Subcutaneous adipose tissue (tissue), 4 donors: ENCODE results near the gene ZNF793. TPM values are rescaled to one million over a fixed set of nuclear protein-coding genes. Genes with fewer than 3 reads are reported as not detected.

Experiments
- total RNA-seq, 4 donors: library from RNA; depleted of rRNA; stranded (reverse); fragments of >200 nt; gene quantifications; one replicate each; pipeline ENCODE4 v1.1.0, GENCODE V29; 2016
- TF ChIP-seq, protein P1 (sequence below): fragments of 450-650 bp; IDR thresholded peaks from one replicate; pipeline ENCODE4 v1.5.1; 2016; ENCODE audit warnings: low read depth, mild to moderate bottlenecking, control low read depth, antibody characterized with exemption, moderate library complexity

ZNF793 gene
- total RNA-seq, 4 donors from 2014 or later: 0.16 to 2.8 (median 1.1) TPM

DNA sequence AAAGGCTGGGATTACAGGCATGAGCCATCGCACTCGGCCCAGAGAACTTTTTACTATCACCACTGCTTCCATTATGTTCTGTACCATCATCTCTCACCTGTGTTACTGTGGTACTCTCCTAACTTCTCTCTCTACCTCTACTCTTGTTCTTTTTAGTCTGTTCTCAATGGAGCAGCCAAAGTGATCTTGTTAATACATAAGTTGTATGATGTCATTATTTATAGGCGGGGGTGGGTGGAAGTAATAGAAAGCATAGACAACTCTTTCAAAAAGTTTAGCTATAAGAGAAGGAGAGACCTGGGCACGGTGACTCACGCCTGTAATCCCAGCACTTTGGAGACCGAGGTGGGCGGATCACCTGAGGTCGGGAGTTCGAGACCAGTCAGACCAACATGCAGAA, 34.6 kb upstream of the ZNF793 start:
- TF ChIP-seq, protein P1, sequence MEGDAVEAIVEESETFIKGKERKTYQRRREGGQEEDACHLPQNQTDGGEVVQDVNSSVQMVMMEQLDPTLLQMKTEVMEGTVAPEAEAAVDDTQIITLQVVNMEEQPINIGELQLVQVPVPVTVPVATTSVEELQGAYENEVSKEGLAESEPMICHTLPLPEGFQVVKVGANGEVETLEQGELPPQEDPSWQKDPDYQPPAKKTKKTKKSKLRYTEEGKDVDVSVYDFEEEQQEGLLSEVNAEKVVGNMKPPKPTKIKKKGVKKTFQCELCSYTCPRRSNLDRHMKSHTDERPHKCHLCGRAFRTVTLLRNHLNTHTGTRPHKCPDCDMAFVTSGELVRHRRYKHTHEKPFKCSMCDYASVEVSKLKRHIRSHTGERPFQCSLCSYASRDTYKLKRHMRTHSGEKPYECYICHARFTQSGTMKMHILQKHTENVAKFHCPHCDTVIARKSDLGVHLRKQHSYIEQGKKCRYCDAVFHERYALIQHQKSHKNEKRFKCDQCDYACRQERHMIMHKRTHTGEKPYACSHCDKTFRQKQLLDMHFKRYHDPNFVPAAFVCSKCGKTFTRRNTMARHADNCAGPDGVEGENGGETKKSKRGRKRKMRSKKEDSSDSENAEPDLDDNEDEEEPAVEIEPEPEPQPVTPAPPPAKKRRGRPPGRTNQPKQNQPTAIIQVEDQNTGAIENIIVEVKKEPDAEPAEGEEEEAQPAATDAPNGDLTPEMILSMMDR: no peak

DNA sequence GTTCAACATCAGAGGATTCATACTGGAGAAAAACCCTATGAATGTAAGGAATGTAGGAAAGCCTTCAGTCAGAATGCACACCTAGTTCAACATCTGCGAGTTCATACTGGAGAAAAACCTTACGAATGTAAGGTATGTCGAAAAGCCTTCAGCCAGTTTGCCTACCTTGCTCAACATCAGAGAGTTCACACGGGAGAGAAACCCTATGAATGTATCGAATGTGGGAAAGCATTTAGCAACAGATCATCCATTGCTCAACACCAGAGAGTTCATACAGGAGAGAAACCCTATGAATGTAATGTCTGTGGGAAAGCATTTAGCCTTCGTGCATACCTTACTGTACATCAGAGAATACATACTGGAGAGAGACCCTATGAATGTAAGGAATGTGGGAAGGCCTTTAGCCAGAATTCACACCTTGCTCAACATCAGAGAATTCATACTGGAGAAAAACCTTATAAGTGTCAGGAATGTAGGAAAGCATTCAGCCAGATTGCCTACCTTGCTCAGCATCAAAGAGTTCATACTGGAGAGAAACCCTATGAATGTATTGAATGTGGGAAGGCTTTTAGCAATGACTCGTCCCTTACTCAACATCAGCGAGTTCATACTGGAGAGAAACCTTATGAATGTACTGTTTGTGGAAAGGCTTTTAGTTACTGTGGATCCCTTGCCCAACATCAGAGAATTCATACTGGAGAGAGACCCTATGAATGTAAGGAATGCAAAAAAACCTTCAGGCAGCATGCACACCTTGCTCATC, 22.2 kb upstream of the ZNF793 start:
- TF ChIP-seq, protein P1: no peak

DNA sequence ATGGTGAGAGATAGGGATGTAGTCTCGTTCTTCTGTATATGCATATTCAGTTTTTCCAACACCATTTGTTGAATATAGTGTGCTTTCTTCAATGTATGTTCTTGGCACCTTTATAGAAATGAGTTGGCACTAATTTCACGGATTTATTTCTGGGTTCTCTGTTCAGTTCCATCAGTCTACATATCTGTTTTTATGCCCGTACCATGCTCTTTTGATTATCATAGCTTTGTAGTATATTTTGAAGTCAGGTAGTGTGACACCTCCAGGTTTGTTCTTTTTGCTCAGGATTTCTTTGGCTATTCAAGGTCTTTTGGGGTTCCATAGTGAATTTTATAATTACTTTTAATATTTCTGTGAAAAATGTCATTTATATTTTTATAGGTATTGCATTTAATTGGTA, 14.5 kb upstream of the ZNF793 start:
- TF ChIP-seq, protein P1: no peak

DNA sequence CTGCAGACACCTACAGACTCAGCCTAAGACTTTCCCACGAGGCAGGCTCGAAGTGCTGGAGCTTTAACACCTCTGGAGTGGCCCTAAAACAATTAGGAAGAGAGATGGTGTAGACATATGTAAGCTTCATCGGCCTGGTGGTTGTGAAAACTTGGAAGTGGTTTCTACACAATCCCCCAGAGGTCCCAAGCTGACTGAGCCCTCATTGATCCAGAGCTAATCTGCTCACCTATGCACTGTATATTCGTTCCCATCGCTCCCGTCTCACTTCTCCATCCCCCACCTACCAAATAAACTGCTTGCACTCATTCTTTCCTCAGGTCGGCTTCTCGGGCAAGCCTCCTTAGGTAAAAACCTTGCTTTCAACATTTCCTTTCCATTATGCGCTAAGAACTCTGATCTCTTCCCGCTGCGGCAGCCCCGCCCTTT, 767 bp upstream of the ZNF793 start:
- TF ChIP-seq, protein P1: no peak

DNA sequence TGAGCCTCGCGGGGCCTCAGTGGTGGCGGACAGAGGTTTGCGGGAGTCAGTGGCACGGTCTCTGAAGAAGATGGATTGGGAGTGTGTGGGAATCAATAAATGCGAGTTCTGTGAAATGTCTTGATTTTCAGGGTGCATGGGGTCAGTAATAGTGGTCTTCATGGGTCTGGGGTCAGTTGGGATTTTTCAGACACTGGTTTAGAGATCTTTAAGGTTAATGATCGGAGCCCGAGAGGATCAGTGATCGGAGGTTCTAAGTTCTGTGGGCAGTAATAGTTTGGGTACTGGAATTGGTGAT, 377 bp downstream of the ZNF793 start:
- TF ChIP-seq, protein P1: no peak

DNA sequence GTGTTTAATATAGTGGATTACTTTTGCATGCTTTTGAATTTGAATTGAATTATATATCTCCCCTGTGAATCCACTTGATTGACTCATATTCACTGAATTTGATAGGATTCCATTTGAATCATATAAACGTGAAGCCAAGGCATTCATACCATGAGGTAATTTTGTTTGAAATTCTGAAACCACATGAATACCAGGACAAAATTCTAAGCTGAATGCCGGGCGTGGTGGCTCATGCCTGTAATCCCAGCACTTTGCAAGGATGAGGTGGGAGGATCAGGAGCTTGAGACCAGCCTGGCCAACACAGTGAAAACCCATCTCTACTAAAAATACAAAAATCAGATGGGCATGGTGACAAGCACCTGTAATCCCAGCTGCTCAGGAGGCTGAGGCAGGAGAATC, 4.4 kb downstream of the ZNF793 start:
- TF ChIP-seq, protein P1: no peak

DNA sequence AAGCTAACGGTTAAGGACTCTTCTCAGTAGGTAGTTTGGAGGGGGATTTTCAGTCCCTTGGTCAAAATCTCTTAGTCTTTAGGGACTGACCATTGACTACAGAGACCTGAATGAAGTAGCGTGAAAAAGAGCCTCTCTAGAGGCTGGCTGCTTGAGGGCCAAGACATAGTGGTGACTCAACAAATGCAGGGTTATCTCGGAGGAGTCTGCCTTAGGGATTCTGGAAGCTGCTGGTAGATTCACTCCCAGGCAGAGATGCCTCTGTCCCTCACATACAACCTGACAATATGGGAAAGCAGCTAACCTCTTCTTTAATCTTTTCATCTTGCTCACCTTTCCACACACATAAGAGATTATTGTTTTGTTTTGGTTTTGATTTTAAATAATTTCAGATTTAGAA, 5.1 kb downstream of the ZNF793 start:
- TF ChIP-seq, protein P1: no peak
